Measurements from ENCODE around the gene ANXA4.

The ANXA4 gene

GRCh38 chr2:69807821-69808540, 66.0 kb downstream of the ANXA4 start:
- no peak for DNase-seq (ENCODE audit: low read depth)
- TF ChIP-seq CTCF (IDR thresholded peaks at IDR 0.05; ENCODE audit: low read length, missing control alignments): no peak
- H3K4me3 ChIP-seq (replicated peaks; ENCODE audit: low read depth, low read length): no peak overlapping the region

- DNase-seq (ENCODE audit: low read depth): no peak
- no peak overlapping the region for H3K4me3 ChIP-seq (replicated peaks; ENCODE audit: low read depth, low read length)
- no peak for TF ChIP-seq CTCF (IDR thresholded peaks at IDR 0.05; ENCODE audit: low read length, missing control alignments)
These were observed 68.6 kb downstream of the ANXA4 start for GRCh38 chr2:69810550-69810949.

- no peak overlapping the region for H3K4me3 ChIP-seq (replicated peaks; ENCODE audit: low read depth, low read length)
- no peak for DNase-seq (ENCODE audit: low read depth)
- TF ChIP-seq CTCF (IDR thresholded peaks at IDR 0.05; ENCODE audit: low read length, missing control alignments): no peak
These were observed 69.1 kb downstream of the ANXA4 start for GRCh38 chr2:69811018-69811417.

- TF ChIP-seq CTCF (IDR thresholded peaks at IDR 0.05; ENCODE audit: low read length, missing control alignments): no peak
- DNase-seq (ENCODE audit: low read depth): no peak
- H3K4me3 ChIP-seq (replicated peaks; ENCODE audit: low read depth, low read length): no peak overlapping the region
These were observed 69.7 kb downstream of the ANXA4 start for GRCh38 chr2:69811591-69811990.

GRCh38 chr2:69815717-69816116, 73.8 kb downstream of the ANXA4 start:
- TF ChIP-seq CTCF (IDR thresholded peaks at IDR 0.05; ENCODE audit: low read length, missing control alignments): no peak
- DNase-seq (ENCODE audit: low read depth): no peak
- no peak overlapping the region for H3K4me3 ChIP-seq (replicated peaks; ENCODE audit: low read depth, low read length)

- DNase-seq (ENCODE audit: low read depth): peak; percentile 93
- peak; percentile 95 for TF ChIP-seq CTCF (IDR thresholded peaks at IDR 0.05; ENCODE audit: low read length, missing control alignments)
- no peak overlapping the region for H3K4me3 ChIP-seq (replicated peaks; ENCODE audit: low read depth, low read length)
These were observed 75.1 kb downstream of the ANXA4 start for GRCh38 chr2:69816923-69817542.
